HepG2 (cell line): Measurements from ENCODE around the gene ST6GALNAC2. TPM values are rescaled to one million over a fixed set of nuclear protein-coding genes. Genes with fewer than 3 reads are reported as not detected.

Source experiments
- ATAC-seq: fragments of 200-7000 bp; cut with Tn5 transposase; 3 replicates; pipeline ENCODE4 v1.9.1; 2020; ENCODE audit warnings: mild to moderate bottlenecking, moderate library complexity
- BruUV-seq: library from RNA; stranded (reverse); fragments of 400-500 nt; replicated peaks from 2 replicates; lab custom pipeline; 2021; lab: Mats Ljungman, UMichigan
- CTCF ChIA-PET: fragments of 300-600 bp; formaldehyde crosslinking; extraction: SDS; loops from one replicate; lab custom pipeline; 2021; ENCODE audit warnings: low total read pairs, inconsistent platforms, low intra/inter-chr PET ratio; lab: Yijun Ruan, JAX
- POLR2A ChIA-PET: fragments of 350-600 bp; sonication (Branson Sonifier 250); formaldehyde crosslinking; loops from one replicate; lab custom pipeline; 2020; ENCODE audit warnings: antibody characterized with exemption, inconsistent platforms; lab: Yijun Ruan, JAX
- DNase-seq: peaks from one replicate; pipeline ENCODE4 v3.0.0-alpha.2; 2015; ENCODE audit warnings: low spot score
- FAIRE-seq: peaks from 3 replicates; lab custom pipeline; 2011; peaks lifted over from hg19 to GRCh38; lab: Jason Lieb, UNC
- H2AFZ ChIP-seq: one replicate; pipeline ENCODE4 v1.6.1; 2011; ENCODE audit warnings: low read length, inconsistent platforms
- H3K27ac ChIP-seq: fragments of 300-600 bp; 3 replicates; pipeline ENCODE4 v1.8.0; 2011; ENCODE audit warnings: mixed run types, mild to moderate bottlenecking, mixed read lengths, low read length, inconsistent platforms; ENCODE audit not compliant: insufficient read depth; ENCODE audit errors: extremely low read length
- H3K27me3 ChIP-seq, 2 experiments: fragments of 200-600 bp in 1 of 2; 2 replicates in 1 of 2; 3 replicates in 1 of 2; pipeline versions ENCODE4 v1.6.0 to v1.8.0; 2011; ENCODE audit warnings: low read length in 2 of 2, mild to moderate bottlenecking in 2 of 2, moderate library complexity in 2 of 2, inconsistent platforms in 1 of 2; ENCODE audit not compliant: insufficient read depth in 2 of 2, control insufficient read depth in 1 of 2
- H3K36me3 ChIP-seq, 2 experiments: fragments of 200-600 bp in 1 of 2; replicated peaks in 1 of 2; 2 replicates in 1 of 2; 3 replicates in 1 of 2; pipeline versions ENCODE4 v1.5.1 to v1.8.0; 2011; ENCODE audit warnings: low read length in 2 of 2, inconsistent platforms in 1 of 2; ENCODE audit not compliant: insufficient read depth in 2 of 2, control insufficient read depth in 1 of 2
- H3K4me1 ChIP-seq: 2 replicates; pipeline ENCODE4 v1.5.1; 2012; ENCODE audit warnings: low read length, inconsistent platforms; ENCODE audit not compliant: insufficient read depth
- H3K4me2 ChIP-seq: 2 replicates; pipeline ENCODE4 v1.6.0; 2011; ENCODE audit warnings: low read depth, low read length, inconsistent platforms
- H3K4me3 ChIP-seq, 3 experiments: fragments of 200-600 bp in 1 of 3; sonication (generic), shearing (Covaris generic) in 1 of 3; replicated peaks in 1 of 3; 2 replicates each; pipeline ENCODE4 v1.5.1; 2011 to 2016; ENCODE audit warnings: low read length in 3 of 3, inconsistent platforms in 2 of 3, low read depth in 2 of 3, mild to moderate bottlenecking in 2 of 3, control low read depth in 1 of 3, mixed read lengths in 1 of 3; ENCODE audit not compliant: insufficient read depth in 1 of 3
- H3K79me2 ChIP-seq: one replicate; pipeline ENCODE4 v1.6.1; 2011; ENCODE audit warnings: low read length, inconsistent platforms; ENCODE audit not compliant: insufficient read depth
- H3K9ac ChIP-seq: 2 replicates; pipeline ENCODE4 v1.6.0; 2011; ENCODE audit warnings: mild to moderate bottlenecking, low read depth, low read length, inconsistent platforms; ENCODE audit not compliant: insufficient read depth
- H3K9me3 ChIP-seq: 2 replicates; pipeline ENCODE4 v1.5.1; 2012; ENCODE audit warnings: mild to moderate bottlenecking, low read length
- H4K20me1 ChIP-seq: 2 replicates; pipeline ENCODE4 v1.6.0; 2011; ENCODE audit warnings: inconsistent platforms, mild to moderate bottlenecking, low read length, moderate library complexity; ENCODE audit not compliant: insufficient read depth
- CTCF ChIP-seq: sonication (generic); formaldehyde crosslinking; IDR thresholded peaks from 2 replicates; pipeline ENCODE4 v1.5.0; 2020; ENCODE audit warnings: mild to moderate bottlenecking, missing genetic modification reagents, moderate library complexity
- DNMT3B ChIP-seq: conservative IDR thresholded peaks from 2 replicates; pipeline ENCODE4 v1.6.1; 2016; ENCODE audit warnings: missing biosample characterization, control low read depth
- HHEX ChIP-seq: IDR thresholded peaks from 2 replicates; pipeline ENCODE4 v1.6.1; 2016; ENCODE audit warnings: control low read depth
- HNRNPLL ChIP-seq: fragments of 200-400 bp; formaldehyde crosslinking; IDR thresholded peaks from 2 replicates; pipeline ENCODE4 v1.6.1; 2017; ENCODE audit warnings: mild to moderate bottlenecking, low read depth, low read length; ENCODE audit not compliant: poor library complexity, severe bottlenecking
- KDM5B ChIP-seq: sonication (generic); formaldehyde crosslinking; IDR thresholded peaks from 2 replicates; pipeline ENCODE4 v1.4.0; 2020; ENCODE audit warnings: missing genetic modification reagents, mild to moderate bottlenecking, borderline replicate concordance
- TCF7L2 ChIP-seq: IDR thresholded peaks from 2 replicates; pipeline ENCODE4 v1.6.1; 2011; ENCODE audit warnings: mild to moderate bottlenecking, low read depth, low read length, moderate library complexity
- TEF ChIP-seq: sonication (generic); formaldehyde crosslinking; IDR thresholded peaks from 2 replicates; pipeline ENCODE4 v1.5.0; 2020; ENCODE audit warnings: missing genetic modification reagents
- UBTF ChIP-seq: sonication (generic); formaldehyde crosslinking; IDR thresholded peaks from 2 replicates; pipeline ENCODE4 v1.4.0; 2020; ENCODE audit warnings: mild to moderate bottlenecking, missing genetic modification reagents
- ZBTB2 ChIP-seq: sonication (generic); formaldehyde crosslinking; IDR thresholded peaks from 2 replicates; pipeline ENCODE4 v1.8.0; 2022; ENCODE audit warnings: low read depth, missing genetic modification reagents
- ZBTB7B ChIP-seq: sonication (generic); formaldehyde crosslinking; IDR thresholded peaks from 2 replicates; pipeline ENCODE4 v1.4.0; 2020; ENCODE audit warnings: missing genetic modification reagents
- ZNF276 ChIP-seq: sonication (generic); formaldehyde crosslinking; IDR thresholded peaks from 2 replicates; pipeline ENCODE4 v1.4.0; 2020; ENCODE audit warnings: mild to moderate bottlenecking, low read depth, missing genetic modification reagents
- ZNF337 ChIP-seq: sonication (generic); formaldehyde crosslinking; IDR thresholded peaks from 2 replicates; pipeline ENCODE4 v1.5.1; 2020; ENCODE audit warnings: missing genetic modification reagents, low read depth, mild to moderate bottlenecking, borderline replicate concordance
- ZNF496 ChIP-seq: sonication (generic); formaldehyde crosslinking; IDR thresholded peaks from 2 replicates; pipeline ENCODE4 v1.8.1; 2023; ENCODE audit warnings: mild to moderate bottlenecking, moderate library complexity, missing genetic modification reagents; ENCODE audit not compliant: insufficient replicate concordance
- ZNF660 ChIP-seq: sonication (generic); formaldehyde crosslinking; IDR thresholded peaks from 2 replicates; pipeline ENCODE4 v1.5.1; 2020; ENCODE audit warnings: mild to moderate bottlenecking, low read depth, missing genetic modification reagents, borderline replicate concordance
- ZNF724P ChIP-seq: sonication (generic); formaldehyde crosslinking; IDR thresholded peaks from 2 replicates; pipeline ENCODE4 v1.8.0; 2022; ENCODE audit warnings: missing genetic modification reagents, borderline replicate concordance
- ZNF883 ChIP-seq: sonication (generic); formaldehyde crosslinking; IDR thresholded peaks from 2 replicates; pipeline ENCODE4 v1.5.1; 2020; ENCODE audit warnings: mild to moderate bottlenecking, missing genetic modification reagents; ENCODE audit errors: not compliant biosample characterization
- WGBS: methylation state at CpG from one replicate; pipeline ENCODE4 v1.1.6; 2017; ENCODE audit warnings: low lambda C conversion rate; 5-methylcytosine and 5-hydroxymethylcytosine counted together
- in situ Hi-C: cut with HindIII; loops from 2 replicates; pipeline ENCODE4 v1.10.0; 2017; ENCODE audit warnings: low pct_unique_long_range_greater_than_20kb; ENCODE audit not compliant: extremely low pct_ligation_motif_present
- intact Hi-C: fragments of 100-400 bp; cut with micrococcal nuclease; formaldehyde crosslinking; loops from one replicate; pipeline ENCODE4 v1.10.0; 2022; ENCODE audit not compliant: unreplicated experiment
- polyA plus RNA-seq, 8 experiments: library from polyadenylated mRNA; depleted of rRNA in 3 of 8; stranded (reverse) in 7 of 8; unstranded in 1 of 8; fragments of >200 nt; fragmentation: Illumina TruSeq in 4 of 8; extraction: Trizol in 4 of 8; gene quantifications; 2 replicates each; pipeline versions ENCODE4 v1.2.1 to v1.2.3, GENCODE V29; 2011 to 2016; ENCODE audit warnings: low read depth in 4 of 8, missing spikeins in 1 of 8, mixed read lengths in 1 of 8; ENCODE audit not compliant: insufficient read depth in 1 of 8
- total RNA-seq, 5 experiments: library from RNA; depleted of rRNA; stranded (reverse); fragments of >200 nt; fragmentation: Illumina TruSeq; extraction: Trizol; gene quantifications; 2 replicates each; pipeline ENCODE4 v1.2.3, GENCODE V29; 2016; ENCODE audit warnings: low read depth in 1 of 5

Gene ST6GALNAC2
- total and polyA plus RNA-seq, 2 of the 13 experiments (the other 11 are each of a cell fraction or from before 2014, with no cell fraction given): 0.12 to 0.49 TPM

GRCh38 chr17:76579281-76579680 is 6.4 kb downstream of the ST6GALNAC2 start:
- no peak overlapping the region for H2AFZ ChIP-seq
- H3K4me1 ChIP-seq: peaks cover 24% of the 10 kb centered on the region
- ChIA-PET POLR2A (no interaction called here), CTCF (no interaction called here)
- H3K36me3 ChIP-seq: no peaks in the 10 kb centered on the region
- no peak overlapping the region for H3K27ac ChIP-seq
- H3K9ac ChIP-seq: no peak overlapping the region
- DNase-seq (no peak), ATAC-seq (no peak), FAIRE-seq (no peak)
- peaks cover 2 to 8% of the 10 kb centered on the region in 2 experiments; a peak in 4 of 5 replicates for H3K27me3 ChIP-seq
- in situ Hi-C loops: no loop called here
- no peak overlapping the region for H3K4me3 ChIP-seq
- H3K79me2 ChIP-seq: no peaks in the 10 kb centered on the region
- intact Hi-C loops: no loop called here
- no peaks in the 10 kb centered on the region for H4K20me1 ChIP-seq
- no TSS peak for BruUV-seq
- H3K4me2 ChIP-seq: no peak overlapping the region
- no peaks in the 10 kb centered on the region for H3K9me3 ChIP-seq
- TF ChIP-seq TCF7L2 (no peak), KDM5B (CRISPR knock-in tag) (no peak), DNMT3B (no peak), ZBTB7B (CRISPR knock-in tag) (no peak), ZNF724P (CRISPR knock-in tag) (no peak), ZNF883 (CRISPR knock-in tag) (no peak), CTCF (CRISPR knock-in tag) (no peak), HNRNPLL (no peak), ZNF496 (CRISPR knock-in tag) (no peak), ZNF660 (no peak), TEF (CRISPR knock-in tag) (no peak), UBTF (CRISPR knock-in tag) (no peak), HHEX (CRISPR knock-in tag) (no peak), ZBTB2 (CRISPR knock-in tag) (no peak), ZNF276 (no peak), ZNF337 (CRISPR knock-in tag) (no peak)
- 86% methylated on average over 2 of the region's 2 CpGs for WGBS
